Astrocyte (in vitro differentiated cells and primary cell): ENCODE measurements around the gene SLC26A6. TPM values are rescaled to one million over a fixed set of nuclear protein-coding genes. Genes with fewer than 3 reads are reported as not detected.

Source experiments
- DNase-seq: peaks from one replicate; pipeline ENCODE4 v3.0.0-alpha.2; 2010; ENCODE audit warnings: low read depth
- FAIRE-seq: peaks from 2 replicates; lab custom pipeline; 2011; peaks lifted over from hg19 to GRCh38; lab: Jason Lieb, UNC
- H2AFZ ChIP-seq: 2 replicates; pipeline ENCODE4 v1.6.0; 2012; ENCODE audit warnings: low read depth, low read length, inconsistent platforms
- H3K27ac ChIP-seq: 2 replicates; pipeline ENCODE4 v1.5.1; 2011; ENCODE audit warnings: low read depth, low read length, inconsistent platforms
- H3K27me3 ChIP-seq: 2 replicates; pipeline ENCODE4 v1.6.0; 2011; ENCODE audit warnings: low read length, inconsistent platforms; ENCODE audit not compliant: insufficient read depth
- H3K36me3 ChIP-seq: 2 replicates; pipeline ENCODE4 v1.5.1; 2011; ENCODE audit warnings: low read length, inconsistent platforms; ENCODE audit not compliant: insufficient read depth
- H3K4me1 ChIP-seq: 2 replicates; pipeline ENCODE4 v1.5.1; 2011; ENCODE audit warnings: low read length, inconsistent platforms; ENCODE audit not compliant: insufficient read depth
- H3K4me2 ChIP-seq: 2 replicates; pipeline ENCODE4 v1.6.0; 2012; ENCODE audit warnings: low read length, inconsistent platforms
- H3K4me3 ChIP-seq: 2 replicates; pipeline ENCODE4 v1.5.1; 2011; ENCODE audit warnings: low read depth, mild to moderate bottlenecking, low read length, inconsistent platforms; ENCODE audit not compliant: insufficient read depth
- H3K79me2 ChIP-seq: 2 replicates; pipeline ENCODE4 v1.6.0; 2012; ENCODE audit warnings: mild to moderate bottlenecking, low read length, inconsistent platforms; ENCODE audit not compliant: insufficient read depth
- H3K9ac ChIP-seq: 2 replicates; pipeline ENCODE4 v1.6.0; 2012; ENCODE audit warnings: mild to moderate bottlenecking, low read length, inconsistent platforms
- H3K9me3 ChIP-seq: 2 replicates; pipeline ENCODE4 v1.5.1; 2012; ENCODE audit warnings: low read depth, mild to moderate bottlenecking, low read length, inconsistent platforms; ENCODE audit not compliant: insufficient read depth
- H4K20me1 ChIP-seq: 2 replicates; pipeline ENCODE4 v1.6.0; 2012; ENCODE audit warnings: low read length, inconsistent platforms; ENCODE audit not compliant: insufficient read depth
- H3K27ac Mint-ChIP-seq: one replicate; pipeline ENCODE4 v1.8.0; 2021; ENCODE audit warnings: mild to moderate bottlenecking, mixed read lengths; ENCODE audit not compliant: unreplicated experiment
- H3K27me3 Mint-ChIP-seq: one replicate; pipeline ENCODE4 v1.8.0; 2021; ENCODE audit warnings: low read depth, mixed read lengths; ENCODE audit not compliant: unreplicated experiment
- H3K36me3 Mint-ChIP-seq: one replicate; pipeline ENCODE4 v1.8.0; 2021; ENCODE audit warnings: low read depth, mixed read lengths; ENCODE audit not compliant: unreplicated experiment
- H3K4me1 Mint-ChIP-seq: one replicate; pipeline ENCODE4 v1.8.0; 2021; ENCODE audit warnings: low read depth, mixed read lengths; ENCODE audit not compliant: unreplicated experiment
- H3K4me3 Mint-ChIP-seq: one replicate; pipeline ENCODE4 v1.8.0; 2021; ENCODE audit warnings: mild to moderate bottlenecking, moderate library complexity, mixed read lengths; ENCODE audit not compliant: unreplicated experiment
- H3K9me3 Mint-ChIP-seq: one replicate; pipeline ENCODE4 v1.8.0; 2021; ENCODE audit warnings: mild to moderate bottlenecking, mixed read lengths; ENCODE audit not compliant: unreplicated experiment
- CTCF ChIP-seq: IDR thresholded peaks from 2 replicates; pipeline ENCODE4 v1.5.1; 2011; ENCODE audit warnings: low read depth, mild to moderate bottlenecking, inconsistent platforms, low read length, moderate library complexity; ENCODE audit not compliant: insufficient read depth
- EZH2 ChIP-seq: IDR thresholded peaks from 2 replicates; pipeline ENCODE4 v1.6.1; 2012; ENCODE audit warnings: mild to moderate bottlenecking, low read length, inconsistent platforms; ENCODE audit not compliant: insufficient read depth
- total RNA-seq: library from RNA; stranded (reverse); gene quantifications from 2 replicates; pipeline ENCODE4 v1.2.1, GENCODE V29; 2021

SLC26A6 gene
- total RNA-seq, 1 donor from 2014 or later: 32.0 TPM

GRCh38 chr3:48684054-48684349 is 48.7 kb upstream of the SLC26A6 start:
- Histone ChIP-seq H3K4me3 (no peak overlapping the region), H3K9me3 (no peaks in the 10 kb centered on the region), H3K27me3 (no peaks in the 10 kb centered on the region), H3K9ac (peak overlapping the region; percentile 21), H4K20me1 (peaks cover 42% of the 10 kb centered on the region), H3K27ac (no peak overlapping the region), H3K79me2 (peaks cover 19% of the 10 kb centered on the region), H2AFZ (no peak overlapping the region), H3K36me3 (peaks cover 31% of the 10 kb centered on the region), H3K4me2 (peak overlapping the region; percentile 88), H3K4me1 (peaks cover 29% of the 10 kb centered on the region)
- DNase-seq (no peak), FAIRE-seq (no peak)
- TF ChIP-seq EZH2 (no peak), CTCF (no peak)
- Mint-ChIP-seq H3K9me3 (no peaks in the 10 kb centered on the region), H3K4me1 (peaks cover 17% of the 10 kb centered on the region), H3K27ac (no peak overlapping the region), H3K4me3 (peak overlapping the region; percentile 71), H3K36me3 (peaks cover 25% of the 10 kb centered on the region), H3K27me3 (no peaks in the 10 kb centered on the region)

- no peaks in the 10 kb centered on the region for H3K27me3 Mint-ChIP-seq
- peaks cover 17% of the 10 kb centered on the region for H3K4me1 Mint-ChIP-seq
- H3K79me2 ChIP-seq: peaks cover 8% of the 10 kb centered on the region
- no peaks in the 10 kb centered on the region for H3K27me3 ChIP-seq
- H3K9ac ChIP-seq: no peak overlapping the region
- H3K36me3 Mint-ChIP-seq: peaks cover 34% of the 10 kb centered on the region
- H4K20me1 ChIP-seq: peaks cover 30% of the 10 kb centered on the region
- H3K9me3 ChIP-seq: no peaks in the 10 kb centered on the region
- no peak overlapping the region for H3K27ac Mint-ChIP-seq
- H3K4me2 ChIP-seq: no peak overlapping the region
- H3K4me3 Mint-ChIP-seq: no peak overlapping the region
- no peak overlapping the region for H3K4me3 ChIP-seq
- H3K27ac ChIP-seq: no peak overlapping the region
- H3K4me1 ChIP-seq: peaks cover 29% of the 10 kb centered on the region
- FAIRE-seq (no peak), DNase-seq (no peak)
- no peak for TF ChIP-seq EZH2
- TF ChIP-seq CTCF: no peak
- H3K36me3 ChIP-seq: peaks cover 20% of the 10 kb centered on the region
- H2AFZ ChIP-seq: no peak overlapping the region
- no peaks in the 10 kb centered on the region for H3K9me3 Mint-ChIP-seq
These were observed 47.5 kb upstream of the SLC26A6 start for GRCh38 chr3:48682786-48683185.

- Mint-ChIP-seq H3K27ac (no peak overlapping the region), H3K4me3 (no peak overlapping the region), H3K9me3 (no peaks in the 10 kb centered on the region), H3K4me1 (peaks cover 17% of the 10 kb centered on the region), H3K36me3 (peaks cover 39% of the 10 kb centered on the region), H3K27me3 (no peaks in the 10 kb centered on the region)
- H3K9ac ChIP-seq: no peak overlapping the region
- TF ChIP-seq EZH2: no peak
- no peak for TF ChIP-seq CTCF
- DNase-seq (no peak), FAIRE-seq (no peak)
- H3K9me3 ChIP-seq: no peaks in the 10 kb centered on the region
- peaks cover 13% of the 10 kb centered on the region for H3K36me3 ChIP-seq
- H3K27ac ChIP-seq: no peak overlapping the region
- H4K20me1 ChIP-seq: peaks cover 23% of the 10 kb centered on the region
- H2AFZ ChIP-seq: no peak overlapping the region
- H3K27me3 ChIP-seq: no peaks in the 10 kb centered on the region
- no peak overlapping the region for H3K4me2 ChIP-seq
- H3K4me1 ChIP-seq: peaks cover 29% of the 10 kb centered on the region
- no peak overlapping the region for H3K4me3 ChIP-seq
- H3K79me2 ChIP-seq: peaks cover 8% of the 10 kb centered on the region
These were observed 46.8 kb upstream of the SLC26A6 start for GRCh38 chr3:48681974-48682610.
